Embryonic facial prominence (tissue), 1 donor: ENCODE measurements around the gene EMID1.
"Not testable (repeated sequence)": the region's sequence is repeated elsewhere in the genome, so short reads cannot be mapped to it uniquely, and the experiment has no call there.

ENCODE experiments used
- DNase-seq: peaks from one replicate; pipeline ENCODE4 v3.0.0-alpha.2; 2016; ENCODE audit errors: extremely low spot score

Gene EMID1

DNA sequence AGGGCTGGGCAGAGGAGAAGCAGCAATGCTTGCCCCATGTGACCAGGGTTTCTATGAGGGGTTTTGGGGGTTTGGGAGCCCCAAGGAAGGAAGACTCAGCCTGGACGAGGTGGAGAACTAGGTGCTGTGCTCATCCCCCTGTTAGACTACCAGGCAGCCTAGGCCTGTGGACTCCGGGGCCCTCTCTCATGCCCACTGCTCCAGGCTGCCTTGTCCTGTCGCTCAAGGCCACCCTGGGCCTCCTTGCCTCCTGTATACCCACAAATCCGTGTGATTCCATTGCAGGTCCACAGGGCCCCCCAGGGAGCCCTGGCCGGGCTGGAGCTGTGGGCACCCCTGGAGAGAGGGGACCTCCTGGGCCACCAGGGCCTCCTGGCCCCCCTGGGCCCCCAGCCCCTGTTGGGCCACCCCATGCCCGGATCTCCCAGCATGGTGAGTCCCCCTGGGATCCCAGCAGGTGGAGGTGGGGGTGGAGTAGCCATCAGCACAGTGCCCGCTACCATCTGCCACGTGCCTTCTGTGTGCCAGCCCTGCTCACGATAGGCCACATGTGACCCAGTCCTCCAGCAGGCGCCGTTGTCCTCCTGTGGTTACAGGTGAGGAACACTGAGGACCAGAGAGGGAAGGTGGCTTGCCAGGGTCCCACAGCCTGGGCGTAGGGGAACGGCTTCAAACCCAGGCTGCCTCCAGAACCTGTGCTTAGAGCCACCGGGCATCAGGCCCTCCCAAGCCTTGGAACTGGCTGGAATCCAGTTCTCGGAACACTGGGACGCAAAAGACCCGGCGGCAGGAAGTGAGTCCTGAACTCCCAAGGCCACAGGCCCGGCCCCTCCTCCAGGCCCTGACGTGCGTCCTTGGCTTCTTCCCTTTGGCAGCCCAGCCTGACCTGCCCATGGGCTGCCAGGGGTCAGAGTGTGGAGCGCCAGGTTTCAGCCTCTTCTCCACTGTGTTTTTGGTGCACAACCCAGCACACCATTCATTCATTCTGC lies 26.6 kb downstream of the EMID1 start:
- DNase-seq = no peak

- DNase-seq = no peak
These were observed 27.7 kb downstream of the EMID1 start for GRCh38 chr22:29233277-29233877.

GRCh38 chr22:29240481-29240880 lies 34.8 kb downstream of the EMID1 start:
- not testable (repeated sequence) for DNase-seq

DNA sequence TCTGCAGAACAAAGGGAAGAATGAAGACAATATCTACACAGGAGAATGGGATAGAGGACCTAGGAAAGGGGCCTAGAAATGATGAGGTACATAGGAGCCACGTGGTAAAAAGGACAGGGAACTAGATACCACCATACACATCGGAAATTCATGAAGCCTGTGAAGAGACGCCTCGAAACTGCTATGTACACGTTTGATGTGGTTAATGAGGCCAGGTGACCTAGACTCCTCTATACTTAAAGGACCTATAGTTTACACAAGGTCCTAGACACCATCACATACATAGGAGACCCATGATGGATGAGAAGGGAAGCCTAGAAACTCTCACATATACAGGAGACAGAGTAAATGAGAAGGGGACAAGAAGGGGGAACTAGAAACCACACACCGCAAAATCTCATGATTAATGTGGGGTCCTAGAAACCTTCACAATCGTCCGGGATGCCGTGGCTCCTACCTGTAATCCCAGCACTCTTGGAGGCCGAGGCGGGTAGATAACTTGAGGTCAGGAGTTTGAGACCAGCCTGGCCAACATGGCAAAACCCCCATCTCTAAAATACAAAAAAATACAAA lies 38.3 kb downstream of the EMID1 start:
- no peak for DNase-seq

DNA sequence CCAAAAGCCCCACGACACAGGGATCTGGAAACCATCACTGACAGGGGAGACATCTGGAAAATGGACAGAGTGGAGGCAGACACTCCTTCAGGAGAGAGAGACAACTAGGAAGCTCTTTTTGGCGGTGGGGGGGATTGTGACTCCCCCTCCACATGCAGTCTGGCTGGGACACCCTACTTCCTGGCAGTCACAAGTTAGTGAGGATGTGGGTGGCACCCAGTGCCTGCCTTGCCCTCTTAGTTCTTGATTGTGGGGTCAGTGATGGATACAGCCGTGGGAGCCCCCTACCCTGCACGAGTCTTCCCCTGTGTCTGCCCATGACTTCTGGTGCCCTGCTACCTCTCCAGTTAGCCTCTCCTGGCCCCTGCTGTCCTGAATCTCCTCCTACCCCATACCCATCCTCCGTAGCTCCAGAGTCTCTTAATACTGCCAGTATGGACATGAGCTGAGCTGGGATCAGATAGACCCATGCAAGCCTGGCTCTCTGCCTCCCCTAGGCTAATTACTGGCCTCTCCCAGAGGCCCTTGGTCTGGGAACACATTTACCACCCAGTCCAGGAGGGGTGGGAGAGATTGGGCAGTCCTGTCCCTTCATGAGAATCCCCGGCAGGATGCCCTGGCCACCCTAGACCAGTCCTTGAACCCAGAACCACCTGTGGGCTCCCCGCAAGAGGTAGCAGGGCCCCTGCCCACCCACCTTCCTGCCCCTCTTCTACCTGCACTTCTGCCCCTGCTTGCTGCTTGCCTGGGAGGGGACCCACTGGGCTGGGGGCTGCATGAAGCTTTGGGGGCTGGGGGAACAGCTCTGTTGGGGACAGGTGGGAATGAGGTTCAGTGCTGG lies 39.3 kb downstream of the EMID1 start:
- DNase-seq = no peak

DNA sequence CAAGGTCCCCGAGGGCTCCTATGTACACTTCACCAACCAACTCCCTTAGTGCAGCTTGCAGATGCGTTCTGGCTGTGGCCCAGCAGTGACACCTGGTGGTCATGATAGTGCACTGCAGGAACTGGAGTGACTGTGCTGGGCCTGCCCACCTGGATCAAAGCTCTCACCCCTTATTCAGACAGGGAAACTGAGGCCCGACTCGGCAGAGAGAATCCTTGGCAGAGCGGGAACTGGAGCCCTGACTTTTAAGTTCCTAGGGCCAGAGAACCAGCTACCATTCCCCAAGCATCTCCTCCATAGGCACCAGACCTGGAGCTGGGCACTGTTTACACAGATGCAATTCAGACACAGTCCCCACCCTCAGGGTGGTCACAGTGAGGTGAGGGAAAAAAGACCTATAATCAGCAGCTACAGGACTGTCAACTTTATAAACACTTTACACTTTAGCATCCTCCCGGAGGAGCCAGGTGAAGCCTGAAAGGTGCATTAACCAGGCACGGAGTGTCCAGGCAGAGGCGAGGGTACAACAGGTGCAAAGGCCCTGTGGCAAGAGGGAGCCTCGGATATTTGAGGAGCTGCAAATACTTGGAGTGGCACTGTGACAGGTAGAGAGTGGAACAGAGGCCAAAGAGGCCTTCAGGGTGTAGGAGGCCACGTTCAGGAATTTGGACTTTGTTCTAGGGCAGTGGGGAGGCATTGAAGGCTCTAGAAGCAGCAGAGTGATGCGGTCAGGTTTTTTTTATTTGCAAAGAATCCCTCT lies 40.1 kb downstream of the EMID1 start:
- no peak for DNase-seq

GRCh38 chr22:29247891-29248290 lies 42.2 kb downstream of the EMID1 start:
- not testable (repeated sequence) for DNase-seq

DNA sequence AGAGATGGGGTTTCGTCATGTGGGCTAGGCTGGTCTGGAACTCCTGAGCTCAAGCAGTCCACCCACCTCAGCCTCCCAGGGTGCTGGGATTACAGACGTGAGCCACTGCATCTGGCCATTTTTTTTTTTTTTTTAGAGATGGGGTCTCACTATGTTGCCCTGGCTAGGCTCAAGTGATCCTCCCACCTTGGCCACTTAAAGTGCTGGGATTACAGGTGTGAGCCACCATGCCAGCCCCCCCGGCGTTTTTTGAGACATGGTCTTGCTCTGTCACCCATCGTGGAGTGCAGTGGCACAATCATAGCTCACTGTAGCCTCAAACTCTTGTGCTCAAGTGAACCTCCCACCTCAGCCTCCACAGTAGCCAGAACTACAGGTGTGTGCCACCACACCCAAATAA lies 45.6 kb downstream of the EMID1 start:
- DNase-seq = no peak

GRCh38 chr22:29251981-29252911 lies 46.5 kb downstream of the EMID1 start:
- DNase-seq = no peak

- DNase-seq = no peak
These were observed 48.0 kb downstream of the EMID1 start for GRCh38 chr22:29253561-29254285.

DNA sequence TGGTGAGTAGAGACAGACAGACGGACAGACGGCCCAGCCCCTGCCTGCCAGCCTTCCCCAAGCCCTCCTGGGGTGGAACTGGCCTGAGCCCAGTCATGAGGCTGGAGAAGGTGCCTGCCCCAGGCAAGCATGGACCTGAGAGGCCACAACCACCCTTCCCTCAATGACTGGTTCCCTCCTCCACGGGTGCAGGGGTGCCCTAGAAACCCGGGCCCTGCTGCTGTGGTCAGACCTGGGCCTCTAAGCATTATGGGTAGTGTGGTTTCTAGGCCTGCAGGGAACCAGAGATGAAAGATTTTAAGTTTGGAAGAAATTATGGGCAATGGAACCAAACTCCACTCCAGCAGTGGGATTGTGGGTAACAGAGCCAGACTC lies 48.6 kb downstream of the EMID1 start:
- DNase-seq = no peak

- DNase-seq = no peak
These were observed 49.4 kb downstream of the EMID1 start for GRCh38 chr22:29255064-29255621.

DNA sequence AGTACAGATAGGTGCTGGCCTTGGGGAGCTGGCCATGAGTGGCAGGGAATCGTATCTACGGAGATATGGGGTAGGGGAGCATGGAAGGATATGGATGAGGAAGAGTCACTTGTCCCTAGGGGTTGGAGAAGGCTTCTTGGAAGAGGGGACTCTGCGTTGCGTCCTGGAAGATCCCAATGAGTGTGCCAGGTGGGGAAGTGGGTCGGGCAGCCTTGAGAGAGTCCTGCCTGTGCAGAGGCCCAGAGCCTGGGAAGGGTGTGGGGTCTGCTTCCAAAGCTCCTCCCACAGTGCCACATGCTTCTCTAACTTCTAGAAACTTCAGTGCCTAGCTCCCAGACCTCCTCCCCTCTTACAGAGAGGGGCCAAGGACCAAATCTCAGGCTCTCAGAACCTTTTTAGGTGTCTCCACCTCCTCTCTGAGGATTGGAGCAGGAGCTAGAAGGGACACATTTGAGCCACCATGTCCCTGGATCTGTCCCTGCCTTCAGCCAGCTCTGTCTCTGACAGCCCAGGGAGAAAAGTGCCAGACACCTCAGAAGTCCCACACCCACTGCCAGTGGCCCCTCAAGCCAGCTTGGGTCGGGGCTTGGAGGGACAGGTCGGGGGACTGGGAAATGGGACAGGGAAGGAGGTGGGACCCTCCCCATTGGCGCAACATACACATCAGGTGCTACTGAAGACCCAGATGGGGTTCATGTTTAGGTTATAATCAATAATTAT lies 51.1 kb downstream of the EMID1 start:
- no peak for DNase-seq

DNA sequence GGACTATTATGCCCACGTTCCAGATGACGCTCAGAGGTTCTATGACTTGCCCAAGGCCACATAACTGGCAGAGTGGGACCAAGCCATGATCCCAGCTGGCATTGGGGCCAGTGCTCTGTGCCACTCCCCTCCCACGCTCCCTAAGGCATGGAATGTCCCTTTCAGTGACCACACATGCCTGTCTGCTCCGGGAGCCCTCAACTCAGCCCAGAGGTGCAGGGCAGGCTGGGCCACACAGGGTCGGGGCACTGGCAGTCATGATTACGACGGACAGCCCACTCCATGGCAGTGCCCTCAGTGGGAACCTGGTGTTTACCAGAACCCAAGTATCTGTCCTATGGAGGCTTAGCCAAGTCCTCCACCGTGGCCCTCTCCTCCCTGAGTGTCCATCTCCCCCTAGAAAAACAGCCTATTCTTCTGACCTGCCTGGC lies 52.1 kb downstream of the EMID1 start:
- no peak for DNase-seq

DNA sequence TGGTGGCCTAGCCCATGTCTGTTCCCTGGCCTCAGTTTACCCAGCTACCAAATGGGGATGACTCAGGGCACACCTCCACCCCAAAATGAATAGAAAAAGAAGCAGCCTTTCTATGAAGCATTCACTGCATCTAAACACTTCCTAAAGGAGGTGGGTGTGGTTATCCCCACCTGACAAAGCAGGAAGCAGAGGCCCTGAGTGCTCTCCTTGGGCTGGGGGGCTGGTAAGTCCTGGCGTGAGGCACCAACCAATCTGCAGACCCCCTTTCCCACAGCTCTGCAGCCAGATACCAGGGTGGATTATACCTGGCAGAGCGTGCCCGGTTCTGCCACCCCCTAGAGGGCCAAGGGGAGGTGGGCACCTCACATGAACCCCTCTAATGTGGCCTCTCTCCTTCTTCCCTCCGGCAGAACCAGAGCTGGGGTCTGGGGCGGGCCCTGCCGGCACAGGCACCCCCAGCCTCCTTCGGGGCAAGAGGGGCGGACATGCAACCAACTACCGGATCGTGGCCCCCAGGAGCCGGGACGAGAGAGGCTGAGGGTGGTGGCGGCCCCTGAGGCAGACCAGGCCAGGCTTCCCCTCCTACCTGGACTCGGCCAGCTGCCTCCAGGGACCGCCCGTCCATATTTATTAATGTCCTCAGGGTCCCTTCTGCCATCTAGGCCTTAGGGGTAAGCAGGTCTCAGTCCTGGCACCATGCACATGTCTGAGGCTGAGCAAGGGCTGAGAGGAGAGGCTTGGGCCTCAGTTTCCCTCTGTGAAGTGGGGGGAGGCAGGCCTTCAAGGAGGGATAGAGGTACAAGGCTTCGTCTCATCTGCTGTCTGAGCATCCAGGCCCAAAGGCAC lies 52.9 kb downstream of the EMID1 start:
- DNase-seq = no peak

DNA sequence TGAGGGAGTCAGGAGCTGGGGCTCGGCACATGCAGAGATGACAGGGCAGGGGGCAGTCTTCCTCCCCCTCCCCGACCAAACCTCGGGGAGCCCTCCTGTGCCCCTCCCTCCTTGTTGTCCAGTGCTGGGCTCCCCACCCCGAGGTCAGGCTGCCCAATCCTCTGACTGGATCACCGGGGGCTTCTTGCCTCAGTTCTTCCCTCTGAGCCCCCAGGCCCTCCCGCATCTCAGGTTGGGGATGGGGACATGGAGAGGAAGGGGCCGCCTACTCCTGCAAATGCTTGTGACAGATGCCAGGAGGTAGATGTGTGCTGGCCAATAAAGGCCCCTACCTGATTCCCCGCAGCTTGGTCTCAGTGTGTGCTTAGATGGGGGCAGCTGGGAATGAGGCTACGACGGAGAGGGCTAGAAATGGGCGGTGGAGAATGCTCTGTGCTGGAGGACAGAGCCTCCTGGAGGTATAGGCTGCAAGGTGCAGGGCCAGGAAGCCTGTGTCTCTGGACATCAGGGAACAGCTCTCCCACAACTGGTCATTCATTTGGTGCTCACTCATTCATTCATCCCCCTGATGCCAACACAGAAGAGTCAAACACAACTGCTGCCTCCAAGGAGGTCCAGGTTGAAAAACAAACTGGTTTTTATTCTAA lies 53.7 kb downstream of the EMID1 start:
- no peak for DNase-seq

DNA sequence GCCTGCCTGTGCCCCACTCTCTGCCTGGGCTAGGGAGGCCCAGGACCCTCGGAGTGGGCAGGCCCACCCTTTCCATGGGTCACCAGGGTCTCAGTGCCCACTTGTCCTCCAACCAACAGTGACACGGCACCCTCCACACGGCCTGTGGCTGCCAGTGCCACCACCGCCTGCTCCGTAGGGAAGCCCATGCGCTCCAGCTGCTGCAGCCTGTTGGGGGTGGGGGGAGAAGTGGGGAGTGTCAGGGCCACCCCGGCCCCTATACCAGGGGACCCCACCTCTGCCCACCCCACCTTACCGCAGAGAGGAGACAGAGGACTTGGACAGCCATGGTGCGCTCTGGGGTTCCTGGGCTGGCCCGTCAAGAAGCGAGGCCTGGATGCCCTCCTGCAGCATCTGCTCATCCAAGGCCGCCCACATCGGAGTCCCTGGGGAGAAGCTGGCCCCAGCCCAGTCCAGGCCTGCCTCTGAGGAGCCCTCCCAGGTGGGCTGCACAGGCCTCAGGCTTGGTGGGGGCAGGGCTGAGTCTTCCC lies 54.4 kb downstream of the EMID1 start:
- DNase-seq = no peak
